HUES48 (cell line): ENCODE data around the gene TIMM44.

ENCODE experiments used
- H3K27ac ChIP-seq: one replicate; pipeline ENCODE4 v1.7.0; 2013; ENCODE audit warnings: low read depth, low read length, inconsistent platforms
- H3K27me3 ChIP-seq: 2 replicates; pipeline ENCODE4 v1.6.1; 2013; ENCODE audit warnings: mild to moderate bottlenecking, low read length; ENCODE audit not compliant: control insufficient read depth, insufficient read depth
- H3K36me3 ChIP-seq: 2 replicates; pipeline ENCODE4 v1.6.1; 2013; ENCODE audit warnings: low read length; ENCODE audit not compliant: control insufficient read depth, insufficient read depth
- H3K4me1 ChIP-seq: 2 replicates; pipeline ENCODE4 v1.6.1; 2013; ENCODE audit warnings: mild to moderate bottlenecking, low read length; ENCODE audit not compliant: control insufficient read depth, insufficient read depth
- H3K4me3 ChIP-seq: 2 replicates; pipeline ENCODE4 v1.5.1; 2013; ENCODE audit warnings: mild to moderate bottlenecking, low read depth, low read length
- H3K9ac ChIP-seq: 2 replicates; pipeline ENCODE4 v1.6.1; 2013; ENCODE audit warnings: mild to moderate bottlenecking, low read depth, low read length, moderate library complexity
- H3K9me3 ChIP-seq: 2 replicates; pipeline ENCODE4 v1.6.1; 2013; ENCODE audit warnings: low read length; ENCODE audit not compliant: control insufficient read depth, insufficient read depth

TIMM44 gene

GRCh38 chr19:7982651-7983099 is 39.2 kb upstream of the TIMM44 start:
- no peak overlapping the region for H3K9ac ChIP-seq
- no peaks in the 10 kb centered on the region for H3K9me3 ChIP-seq
- no peak overlapping the region for H3K27ac ChIP-seq
- no peaks in the 10 kb centered on the region for H3K27me3 ChIP-seq
- H3K36me3 ChIP-seq: peaks cover 95% of the 10 kb centered on the region
- H3K4me1 ChIP-seq: no peaks in the 10 kb centered on the region
- no peak overlapping the region for H3K4me3 ChIP-seq

GRCh38 chr19:7982103-7982502 is 38.6 kb upstream of the TIMM44 start:
- peaks cover 95% of the 10 kb centered on the region for H3K36me3 ChIP-seq
- H3K27ac ChIP-seq: no peak overlapping the region
- no peak overlapping the region for H3K4me3 ChIP-seq

GRCh38 chr19:7981661-7982060 is 38.2 kb upstream of the TIMM44 start:
- Histone ChIP-seq H3K4me3 (no peak overlapping the region), H3K27me3 (no peaks in the 10 kb centered on the region), H3K9ac (no peak overlapping the region), H3K4me1 (no peaks in the 10 kb centered on the region), H3K9me3 (no peaks in the 10 kb centered on the region), H3K36me3 (peaks cover 98% of the 10 kb centered on the region), H3K27ac (no peak overlapping the region)

More at GRCh38 chr19:7982103-7982502, 38.6 kb upstream of the TIMM44 start:
- Histone ChIP-seq H3K4me1 (no peaks in the 10 kb centered on the region), H3K9ac (no peak overlapping the region), H3K27me3 (no peaks in the 10 kb centered on the region), H3K9me3 (no peaks in the 10 kb centered on the region)

GRCh38 chr19:7981199-7981598 is 37.7 kb upstream of the TIMM44 start:
- Histone ChIP-seq H3K27ac (no peak overlapping the region), H3K4me3 (no peak overlapping the region), H3K9ac (no peak overlapping the region), H3K36me3 (peaks cover 93% of the 10 kb centered on the region), H3K4me1 (no peaks in the 10 kb centered on the region), H3K9me3 (no peaks in the 10 kb centered on the region), H3K27me3 (no peaks in the 10 kb centered on the region)

- Histone ChIP-seq H3K9ac (no peak overlapping the region), H3K36me3 (peaks cover 89% of the 10 kb centered on the region), H3K27ac (no peak overlapping the region), H3K4me1 (no peaks in the 10 kb centered on the region), H3K27me3 (no peaks in the 10 kb centered on the region), H3K9me3 (no peaks in the 10 kb centered on the region), H3K4me3 (no peak overlapping the region)
These were observed 37.2 kb upstream of the TIMM44 start for GRCh38 chr19:7980635-7981121.

GRCh38 chr19:7980168-7980567 is 36.7 kb upstream of the TIMM44 start:
- Histone ChIP-seq H3K4me3 (no peak overlapping the region), H3K27me3 (no peaks in the 10 kb centered on the region), H3K36me3 (peaks cover 89% of the 10 kb centered on the region), H3K27ac (no peak overlapping the region), H3K4me1 (no peaks in the 10 kb centered on the region), H3K9ac (no peak overlapping the region), H3K9me3 (no peaks in the 10 kb centered on the region)

GRCh38 chr19:7979559-7979958 is 36.1 kb upstream of the TIMM44 start:
- no peak overlapping the region for H3K9ac ChIP-seq
- no peak overlapping the region for H3K27ac ChIP-seq
- H3K4me1 ChIP-seq: no peaks in the 10 kb centered on the region
- peaks cover 92% of the 10 kb centered on the region for H3K36me3 ChIP-seq
- no peak overlapping the region for H3K4me3 ChIP-seq
- no peaks in the 10 kb centered on the region for H3K9me3 ChIP-seq
- H3K27me3 ChIP-seq: no peaks in the 10 kb centered on the region

GRCh38 chr19:7979011-7979410 is 35.5 kb upstream of the TIMM44 start:
- Histone ChIP-seq H3K9me3 (no peaks in the 10 kb centered on the region), H3K4me1 (no peaks in the 10 kb centered on the region), H3K27me3 (no peaks in the 10 kb centered on the region), H3K9ac (no peak overlapping the region), H3K27ac (no peak overlapping the region), H3K36me3 (peaks cover 92% of the 10 kb centered on the region), H3K4me3 (no peak overlapping the region)

GRCh38 chr19:7978179-7978825 is 34.8 kb upstream of the TIMM44 start:
- H3K27ac ChIP-seq: no peak overlapping the region
- no peak overlapping the region for H3K4me3 ChIP-seq
- no peaks in the 10 kb centered on the region for H3K9me3 ChIP-seq
- no peaks in the 10 kb centered on the region for H3K27me3 ChIP-seq
- H3K9ac ChIP-seq: no peak overlapping the region
- no peaks in the 10 kb centered on the region for H3K4me1 ChIP-seq
- H3K36me3 ChIP-seq: peaks cover 92% of the 10 kb centered on the region

GRCh38 chr19:7977723-7978040 is 34.2 kb upstream of the TIMM44 start:
- no peak overlapping the region for H3K4me3 ChIP-seq
- H3K27me3 ChIP-seq: no peaks in the 10 kb centered on the region
- peaks cover 87% of the 10 kb centered on the region for H3K36me3 ChIP-seq
- no peak overlapping the region for H3K9ac ChIP-seq
- no peaks in the 10 kb centered on the region for H3K4me1 ChIP-seq
- H3K27ac ChIP-seq: no peak overlapping the region
- no peaks in the 10 kb centered on the region for H3K9me3 ChIP-seq

GRCh38 chr19:7977021-7977722 is 33.7 kb upstream of the TIMM44 start:
- H3K36me3 ChIP-seq: peaks cover 87% of the 10 kb centered on the region
- H3K27ac ChIP-seq: no peak overlapping the region

More at GRCh38 chr19:7977021-7977722, 33.7 kb upstream of the TIMM44 start:
- Histone ChIP-seq H3K4me1 (no peaks in the 10 kb centered on the region), H3K4me3 (no peak overlapping the region), H3K27me3 (no peaks in the 10 kb centered on the region), H3K9ac (no peak overlapping the region), H3K9me3 (no peaks in the 10 kb centered on the region)
